BLaER1 treated with 17β-estradiol and CSF1 and Interleukin-3, amounts not matched to agents 10 nM and 100 nM (cell line): Measurements from ENCODE around the gene AUP1.

Source experiments
- H3K27ac ChIP-seq, 11 experiments: shearing (Covaris generic); formaldehyde crosslinking; 2 replicates each; pipeline ENCODE4 v1.8.1; 2022
- H3K27me3 ChIP-seq, 11 experiments: shearing (Covaris generic); formaldehyde crosslinking; 2 replicates each; pipeline ENCODE4 v1.8.1; 2022
- H3K36me3 ChIP-seq, 11 experiments: shearing (Covaris generic); formaldehyde crosslinking; 2 replicates each; pipeline ENCODE4 v1.8.1; 2022
- H3K4me1 ChIP-seq, 10 experiments: shearing (Covaris generic); formaldehyde crosslinking; 2 replicates each; pipeline ENCODE4 v1.8.1; 2022
- H3K4me2 ChIP-seq, 11 experiments: shearing (Covaris generic); formaldehyde crosslinking; 2 replicates each; pipeline ENCODE4 v1.8.1; 2022
- H3K4me3 ChIP-seq, 10 experiments: shearing (Covaris generic); formaldehyde crosslinking; 2 replicates each; pipeline ENCODE4 v1.8.1; 2022
- H3K9ac ChIP-seq, 11 experiments: shearing (Covaris generic); formaldehyde crosslinking; 2 replicates each; pipeline ENCODE4 v1.8.1; 2022
- H3K9me3 ChIP-seq, 11 experiments: shearing (Covaris generic); formaldehyde crosslinking; replicated peaks in 1 of 11; 2 replicates each; pipeline ENCODE4 v1.8.1; 2022
- H4K20me1 ChIP-seq, 11 experiments: shearing (Covaris generic); formaldehyde crosslinking; 2 replicates each; pipeline ENCODE4 v1.8.1; 2022
- Cebpa-rat ChIP-seq, 11 experiments: shearing (Covaris generic); IDR thresholded peaks; 2 replicates each; pipeline ENCODE4 v1.8.1; 2022

The AUP1 gene

DNA sequence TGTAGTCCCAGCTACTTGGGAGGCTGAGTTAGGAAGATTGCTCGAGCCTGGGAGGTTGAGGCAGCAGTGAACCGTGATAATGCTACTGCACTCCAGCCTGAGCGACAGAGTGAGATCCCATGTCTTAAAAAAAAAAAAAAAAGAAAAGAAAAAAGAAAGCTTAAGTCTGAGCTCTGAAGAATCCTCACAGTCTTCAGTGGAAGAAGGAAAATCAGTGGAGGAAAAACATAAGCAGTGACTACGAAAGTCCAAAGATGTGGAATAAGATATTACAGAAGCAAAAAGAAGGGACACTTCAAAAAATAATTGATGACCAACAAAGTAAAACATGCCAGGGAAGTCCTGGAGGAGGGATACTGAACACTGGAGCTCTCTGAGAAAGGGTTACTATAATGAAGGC is 19.2 kb downstream of the AUP1 start:
- H3K4me2 ChIP-seq: no peak overlapping the region
- no peak overlapping the region for H3K27ac ChIP-seq
- peaks cover 7 to 13% (median 8%) of the 10 kb centered on the region in 11 experiments; a peak in 21 of 22 replicates for H3K36me3 ChIP-seq
- no peak for TF ChIP-seq Cebpa-rat (IDR thresholded peaks at IDR 0.05)
- no peak overlapping the region for H3K4me3 ChIP-seq
- H3K4me1 ChIP-seq: peaks cover 28 to 42% (median 34%) of the 10 kb centered on the region in 10 experiments
- peaks cover 0 to 26% (median 17%) of the 10 kb centered on the region in 11 experiments; a peak in 16 of 22 replicates for H4K20me1 ChIP-seq
- peaks cover 58 to 83% (median 79%) of the 10 kb centered on the region in 11 experiments for H3K27me3 ChIP-seq
- H3K9me3 ChIP-seq: peaks cover 0 to 17% (median 5%) of the 10 kb centered on the region in 11 experiments; a peak in 12 of 22 replicates
- no peak overlapping the region for H3K9ac ChIP-seq

DNA sequence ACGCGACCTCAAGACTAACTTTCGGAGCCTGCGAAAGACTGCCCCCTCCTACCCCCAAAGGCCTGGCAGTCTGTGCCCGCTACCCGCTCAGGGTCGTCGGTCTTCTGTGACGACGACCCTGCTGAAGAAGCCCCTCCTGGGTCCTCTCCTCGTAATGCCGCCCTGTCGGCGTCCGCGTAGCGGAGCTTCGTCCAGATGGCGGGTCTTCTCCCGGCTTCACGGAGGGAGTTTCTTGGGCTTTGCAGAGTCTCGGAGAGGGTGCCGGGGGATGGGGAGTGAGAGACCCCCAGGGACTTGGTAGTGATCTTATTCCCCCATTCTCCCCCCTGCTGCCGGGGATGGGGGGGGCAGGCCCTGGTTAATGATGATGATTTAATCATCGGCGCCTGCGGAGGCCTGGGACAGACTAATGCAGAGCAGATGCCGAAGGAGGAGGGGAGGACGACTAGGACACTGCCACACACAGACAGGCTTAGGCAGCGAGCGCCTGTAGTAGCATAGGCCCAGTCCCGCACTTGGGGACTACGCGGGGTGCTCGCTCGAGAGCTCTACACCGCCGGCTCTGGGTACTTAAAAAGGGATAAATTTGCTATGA is 21.5 kb downstream of the AUP1 start:
- Histone ChIP-seq H3K27me3 (peaks cover 49 to 83% (median 79%) of the 10 kb centered on the region in 11 experiments), H3K4me1 (peaks cover 28 to 48% (median 34%) of the 10 kb centered on the region in 10 experiments), H3K27ac (peak overlapping the region; percentile 95 to 98 (median 97)), H3K4me3 (peak overlapping the region; percentile 67 to 80 (median 73)), H3K9ac (peak overlapping the region; percentile 92 to 98 (median 95)), H4K20me1 (peaks cover 0 to 8% (median 0%) of the 10 kb centered on the region in 11 experiments; a peak in 7 of 22 replicates), H3K9me3 (peaks cover 0 to 4% (median 0%) of the 10 kb centered on the region in 11 experiments; a peak in 1 of 22 replicates), H3K4me2 (peak overlapping the region; percentile 81 to 98 (median 94)), H3K36me3 (peaks cover 11 to 24% (median 18%) of the 10 kb centered on the region in 11 experiments; a peak in 21 of 22 replicates)
- no peak for TF ChIP-seq Cebpa-rat (IDR thresholded peaks at IDR 0.05)

GRCh38 chr2:74507145-74507925 is 22.2 kb downstream of the AUP1 start, which contains the start of gene PCGF1:
Gene PCGF1, minus strand, starts transcription at chr2:74507695. Its CDS starts 27 bp downstream, at chr2:74507668.
- TF ChIP-seq Cebpa-rat (IDR thresholded peaks at IDR 0.05): peak in 3 of 11 experiments; percentile 17 to 71 (median 19); a peak in 2 of 22 replicates
- Histone ChIP-seq H3K9ac (peak within 1 kb of the TSS; percentile 92 to 98 (median 95)), H3K9me3 (no peaks in the 10 kb centered on the region), H3K4me1 (peaks cover 28 to 55% (median 41%) of the 10 kb centered on the region in 10 experiments), H3K4me2 (peak within 1 kb of the TSS; percentile 81 to 100 (median 95)), H4K20me1 (peaks cover 0 to 13% (median 0%) of the 10 kb centered on the region in 11 experiments; a peak in 6 of 22 replicates), H3K27ac (peak within 1 kb of the TSS; percentile 95 to 98 (median 97)), H3K27me3 (peaks cover 49 to 83% (median 79%) of the 10 kb centered on the region in 11 experiments), H3K36me3 (peaks cover 11 to 24% (median 18%) of the 10 kb centered on the region in 11 experiments; a peak in 21 of 22 replicates), H3K4me3 (peak within 1 kb of the TSS; percentile 67 to 80 (median 73))

DNA sequence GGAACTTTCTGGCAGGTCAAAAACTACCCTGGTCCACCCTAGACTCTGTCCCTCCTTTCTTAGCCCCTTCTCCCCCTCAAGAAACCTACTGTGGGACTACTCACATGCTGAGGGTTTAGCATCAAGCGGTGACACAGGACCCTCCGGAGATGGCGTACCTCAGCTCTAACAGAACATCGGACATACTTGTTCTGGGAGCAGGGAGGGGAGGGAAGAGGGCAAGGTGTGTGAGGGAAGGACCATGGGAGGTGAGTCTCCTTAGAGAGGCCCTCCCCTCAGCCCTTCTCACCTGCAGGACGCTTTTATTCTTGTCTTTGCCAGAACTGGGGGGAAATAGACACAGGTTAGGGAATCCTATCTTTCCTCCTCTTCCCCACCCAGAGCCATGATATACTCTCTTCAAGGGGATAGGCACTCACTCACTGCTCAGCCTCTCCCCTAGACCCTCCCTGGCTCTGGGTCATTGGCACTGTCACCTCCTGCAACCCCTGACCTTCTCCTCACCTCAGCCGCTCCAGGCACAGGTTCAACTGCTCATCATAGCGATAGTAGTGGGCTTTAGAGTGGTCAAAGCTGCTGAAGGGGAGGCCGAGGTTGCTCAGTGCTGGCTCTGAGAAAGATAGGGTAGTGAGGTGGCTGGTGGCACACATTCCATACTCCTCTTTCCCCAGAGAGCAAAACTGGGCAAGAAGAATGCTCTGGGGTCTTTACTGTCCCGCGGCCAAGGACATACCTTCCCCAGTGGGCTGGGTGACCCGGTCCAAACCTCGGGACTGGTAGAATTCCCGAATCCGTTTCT is 23.9 kb downstream of the AUP1 start:
- Histone ChIP-seq H3K4me2 (peak overlapping the region; percentile 81 to 100 (median 95)), H3K27ac (no peak overlapping the region), H4K20me1 (peaks cover 0 to 28% (median 5%) of the 10 kb centered on the region in 11 experiments; a peak in 9 of 22 replicates), H3K36me3 (peaks cover 11 to 24% (median 18%) of the 10 kb centered on the region in 11 experiments; a peak in 21 of 22 replicates), H3K9me3 (no peaks in the 10 kb centered on the region), H3K27me3 (peaks cover 49 to 83% (median 79%) of the 10 kb centered on the region in 11 experiments), H3K4me1 (peaks cover 28 to 61% (median 42%) of the 10 kb centered on the region in 10 experiments), H3K4me3 (peak overlapping the region in 7 of 10 experiments; percentile 19 to 80 (median 73); a peak in 11 of 20 replicates), H3K9ac (peak overlapping the region in 4 of 11 experiments; percentile 15 to 96 (median 40); a peak in 3 of 22 replicates)
- no peak for TF ChIP-seq Cebpa-rat (IDR thresholded peaks at IDR 0.05)

- no peaks in the 10 kb centered on the region for H3K9me3 ChIP-seq
- peaks cover 11 to 24% (median 18%) of the 10 kb centered on the region in 11 experiments; a peak in 21 of 22 replicates for H3K36me3 ChIP-seq
- no peak overlapping the region for H3K27ac ChIP-seq
- TF ChIP-seq Cebpa-rat (IDR thresholded peaks at IDR 0.05): no peak
- peak overlapping the region in 4 of 11 experiments; percentile 94 to 100 (median 98); a peak in 6 of 22 replicates for H3K4me2 ChIP-seq
- H3K4me1 ChIP-seq: peaks cover 28 to 61% (median 42%) of the 10 kb centered on the region in 10 experiments
- H3K9ac ChIP-seq: no peak overlapping the region
- peaks cover 0 to 38% (median 7%) of the 10 kb centered on the region in 11 experiments; a peak in 11 of 22 replicates for H4K20me1 ChIP-seq
- H3K27me3 ChIP-seq: peaks cover 49 to 83% (median 79%) of the 10 kb centered on the region in 11 experiments
- H3K4me3 ChIP-seq: peak overlapping the region in 2 of 10 experiments; percentile 51 to 53; a peak in 3 of 20 replicates
These were observed 24.9 kb downstream of the AUP1 start for GRCh38 chr2:74504591-74504990.

GRCh38 chr2:74503506-74504475 is 25.7 kb downstream of the AUP1 start:
- peaks cover 11 to 24% (median 18%) of the 10 kb centered on the region in 11 experiments; a peak in 21 of 22 replicates for H3K36me3 ChIP-seq
- H4K20me1 ChIP-seq: peaks cover 0 to 46% (median 10%) of the 10 kb centered on the region in 11 experiments; a peak in 11 of 22 replicates
- H3K9me3 ChIP-seq: peaks cover 0 to 7% (median 0%) of the 10 kb centered on the region in 11 experiments; a peak in 1 of 22 replicates
- peak overlapping the region in 4 of 11 experiments; percentile 52 to 80 (median 67); a peak in 7 of 22 replicates for H3K27ac ChIP-seq
- H3K27me3 ChIP-seq: peaks cover 56 to 83% (median 80%) of the 10 kb centered on the region in 11 experiments
- H3K9ac ChIP-seq: peak overlapping the region in 4 of 11 experiments; percentile 60 to 84 (median 70); a peak in 8 of 22 replicates
- H3K4me1 ChIP-seq: peaks cover 28 to 61% (median 42%) of the 10 kb centered on the region in 10 experiments
- peak overlapping the region; percentile 25 to 100 (median 67); a peak in 20 of 22 replicates for H3K4me2 ChIP-seq
- TF ChIP-seq Cebpa-rat (IDR thresholded peaks at IDR 0.05): no peak
- H3K4me3 ChIP-seq: peak overlapping the region in 8 of 10 experiments; percentile 3 to 65 (median 44); a peak in 12 of 20 replicates
